Umbilical cord (tissue), 2 donors: ENCODE results near the gene IL17F. TPM values are rescaled to one million over a fixed set of nuclear protein-coding genes. Genes with fewer than 3 reads are reported as not detected.

Experiments used
- DNase-seq: peaks from one replicate; pipeline ENCODE4 v3.0.0-alpha.2; 2015; ENCODE audit warnings: low spot score
- total RNA-seq: library from RNA; depleted of rRNA; stranded (reverse); fragments of >200 nt; gene quantifications from one replicate; pipeline ENCODE4 v1.2.3, GENCODE V29; 2014; ENCODE audit warnings: low replicate concordance; ENCODE audit not compliant: insufficient read depth

The IL17F gene
- total RNA-seq, 1 donor from 2014 or later: not detected

DNA sequence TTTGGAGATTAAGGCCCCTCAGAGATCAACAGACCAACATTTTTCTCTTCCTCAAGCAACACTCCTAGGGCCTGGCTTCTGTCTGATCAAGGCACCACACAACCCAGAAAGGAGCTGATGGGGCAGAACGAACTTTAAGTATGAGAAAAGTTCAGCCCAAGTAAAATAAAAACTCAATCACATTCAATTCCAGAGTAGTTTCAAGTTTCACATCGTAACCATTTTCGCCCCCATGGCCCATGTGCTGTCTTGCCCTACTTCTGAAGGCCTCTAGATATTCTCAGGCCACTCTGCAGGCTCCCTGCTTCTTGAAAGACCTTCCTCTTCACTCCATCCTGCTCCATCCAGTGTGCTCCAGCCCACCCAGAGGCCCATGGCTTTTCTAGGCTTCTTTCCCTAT, 53.9 kb downstream of the IL17F start:
- DNase-seq: no peak

GRCh38 chr6:52189974-52190373, 54.3 kb downstream of the IL17F start:
- no peak for DNase-seq

GRCh38 chr6:52187098-52187497, 57.2 kb downstream of the IL17F start:
- DNase-seq: no peak

Other genes starting within 250 kb of the IL17F start
- 1.7 TPM for gene PKHD1, start 156.9 kb downstream of the IL17F start, total RNA-seq
- gene IL17A, start 58.1 kb downstream of the IL17F start, total RNA-seq: 2.4 TPM
- gene MCM3, start 40.2 kb upstream of the IL17F start, total RNA-seq: 24.8 TPM
- 12.8 TPM for gene PAQR8, start 117.7 kb upstream of the IL17F start, total RNA-seq
- gene EFHC1, start 175.8 kb upstream of the IL17F start, total RNA-seq: 44.1 TPM